COLO668 (cell line): ENCODE results near the gene STYK1.
"Not testable (repeated sequence)": the region's sequence is repeated elsewhere in the genome, so short reads cannot be mapped to it uniquely, and the experiment has no call there.

ENCODE experiments used
- DNase-seq: peaks from one replicate; lab custom pipeline; 2025; ENCODE audit not compliant: unreplicated experiment; lab: John Stamatoyannopoulos, UW

The STYK1 gene

DNA sequence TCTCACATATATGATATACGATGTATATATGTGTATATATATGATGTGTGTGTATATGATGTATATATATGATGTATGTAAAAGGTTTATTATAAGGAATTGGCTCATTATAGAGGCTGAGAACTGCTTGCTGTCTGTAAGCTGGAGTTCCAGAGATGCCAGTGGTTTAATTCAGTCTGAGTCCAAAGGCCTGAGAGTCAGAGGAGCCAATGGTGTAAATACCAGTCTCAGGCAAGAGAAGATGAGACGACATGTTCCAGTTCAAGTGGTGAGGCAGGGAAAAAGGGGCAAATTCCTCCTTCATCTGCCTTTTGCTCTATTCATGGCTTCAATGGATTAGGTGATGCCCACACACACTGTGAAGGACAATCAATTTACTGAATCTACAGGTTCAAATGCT is 17.1 kb upstream of the STYK1 start:
- DNase-seq: no peak

DNA sequence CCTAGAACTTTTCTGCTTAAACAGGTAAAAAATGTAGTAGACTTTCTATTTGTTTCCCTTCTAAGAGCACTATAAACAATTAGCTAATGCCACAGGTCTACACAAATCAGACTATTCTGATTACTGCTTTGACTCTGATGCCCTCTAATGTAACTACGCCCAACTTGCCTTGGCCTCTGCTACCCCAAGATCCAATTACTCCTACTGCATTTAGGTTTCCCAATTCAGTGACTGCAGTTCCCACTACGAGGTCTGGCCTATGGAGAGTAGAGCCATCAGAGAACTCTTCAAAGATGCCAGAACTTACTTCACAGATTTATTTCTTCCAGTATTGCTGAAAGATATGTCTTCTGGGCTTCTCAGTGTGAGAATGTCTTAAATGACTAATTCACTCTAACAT is 15.3 kb upstream of the STYK1 start:
- DNase-seq: no peak

- DNase-seq: no peak
Observed at GRCh38 chr12:10688042-10688441, 14.2 kb upstream of the STYK1 start.

GRCh38 chr12:10672231-10672868 is 1.5 kb downstream of the STYK1 start:
- no peak for DNase-seq

- no peak for DNase-seq
Observed at GRCh38 chr12:10669533-10669932, 4.3 kb downstream of the STYK1 start.

- DNase-seq: no peak
Observed at GRCh38 chr12:10668526-10668925, 5.3 kb downstream of the STYK1 start.

DNA sequence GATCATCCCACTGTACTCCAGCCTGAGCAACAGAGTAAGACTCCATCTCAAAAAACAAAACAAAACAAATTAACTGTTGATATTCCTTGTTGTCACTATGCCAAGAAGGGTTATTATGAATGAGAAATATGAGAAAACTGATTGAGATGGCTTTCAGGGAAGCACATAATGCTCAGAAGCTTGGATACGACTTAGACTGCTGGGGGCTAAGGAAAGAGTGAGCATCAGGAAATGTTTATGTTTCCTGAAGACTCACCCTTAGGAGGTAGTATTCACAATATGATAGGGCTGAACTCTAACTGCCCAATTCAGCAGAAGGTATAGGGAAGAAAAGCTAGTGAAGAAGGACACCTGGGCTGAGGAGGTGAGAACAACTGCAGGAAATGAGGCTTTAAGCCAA is 6.3 kb downstream of the STYK1 start:
- DNase-seq: no peak

DNA sequence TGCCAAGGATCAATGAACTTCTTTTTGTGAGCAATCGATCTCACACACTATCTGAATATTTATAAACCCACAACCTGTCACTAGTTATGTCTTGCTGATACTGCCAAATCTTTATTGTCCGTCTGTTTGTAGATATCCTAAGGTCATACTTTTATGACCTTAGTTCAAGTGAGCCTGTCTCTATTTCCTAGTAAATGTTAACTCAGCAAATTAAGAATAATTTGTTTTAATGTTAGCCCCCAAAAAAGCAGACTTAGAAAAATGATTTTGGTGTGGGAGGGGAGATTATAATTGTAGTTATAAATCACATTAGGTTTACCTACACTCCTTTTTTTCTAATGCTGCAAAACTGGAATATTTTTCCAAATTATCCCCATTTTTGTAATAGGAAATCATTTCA is 9.4 kb downstream of the STYK1 start:
- no peak for DNase-seq

DNA sequence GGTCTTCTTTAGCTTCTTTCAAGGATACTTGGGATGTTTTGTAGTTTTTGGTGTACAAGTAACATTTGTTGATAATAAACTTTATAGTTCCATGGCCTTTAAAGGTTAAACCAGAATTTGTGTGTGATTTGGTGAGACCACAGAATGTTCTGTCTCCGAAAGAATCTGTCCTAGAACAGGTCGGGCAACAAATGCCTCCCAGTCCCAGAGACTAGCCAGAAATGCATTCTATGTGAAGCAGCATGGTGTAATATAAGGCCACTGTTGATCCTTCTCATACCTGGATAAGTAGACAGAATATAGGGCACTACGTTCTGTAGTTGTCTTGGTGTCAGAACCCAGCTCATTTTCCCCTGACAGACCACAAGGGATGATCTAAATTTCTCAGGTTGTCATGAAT is 10.0 kb downstream of the STYK1 start:
- no peak for DNase-seq

DNA sequence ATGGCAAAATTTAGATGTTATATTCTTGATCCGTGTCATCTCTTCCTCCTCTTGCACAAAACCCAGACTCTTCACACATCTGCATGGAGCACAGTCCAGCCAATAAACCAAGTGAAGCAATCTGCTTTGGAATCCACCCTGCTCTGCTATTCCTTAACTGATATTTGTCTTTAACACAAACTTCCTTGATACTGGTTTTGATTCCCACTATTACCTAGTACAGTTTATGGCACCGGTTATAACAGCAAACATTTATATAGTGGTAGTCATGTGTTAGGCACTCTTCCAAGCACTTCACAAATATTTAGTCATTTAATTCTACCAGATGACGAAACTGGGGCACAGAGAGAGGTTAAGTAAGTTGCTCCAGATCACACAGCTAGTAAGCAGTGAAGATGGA is 12.5 kb downstream of the STYK1 start:
- no peak for DNase-seq

GRCh38 chr12:10654003-10654402 is 19.8 kb downstream of the STYK1 start:
- DNase-seq: no peak

DNA sequence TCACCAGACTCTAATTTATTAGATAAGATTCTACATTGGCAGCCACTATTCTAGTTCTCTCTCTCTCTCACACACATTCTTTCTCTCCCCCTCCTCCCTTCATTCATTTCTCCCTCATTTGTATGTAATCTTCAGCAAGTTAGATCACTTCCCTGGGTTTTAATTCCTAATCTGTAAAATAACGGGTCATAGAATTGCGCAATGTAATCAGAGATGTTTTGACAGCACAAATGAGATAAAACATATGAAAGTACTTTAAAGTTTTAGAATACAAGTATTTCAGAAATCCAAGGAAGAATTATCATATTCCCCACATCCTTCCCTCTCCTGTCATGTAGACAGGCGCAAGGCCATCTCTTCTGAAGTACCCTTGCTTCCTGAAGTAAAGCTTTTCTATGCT is 21.7 kb downstream of the STYK1 start:
- no peak for DNase-seq

DNA sequence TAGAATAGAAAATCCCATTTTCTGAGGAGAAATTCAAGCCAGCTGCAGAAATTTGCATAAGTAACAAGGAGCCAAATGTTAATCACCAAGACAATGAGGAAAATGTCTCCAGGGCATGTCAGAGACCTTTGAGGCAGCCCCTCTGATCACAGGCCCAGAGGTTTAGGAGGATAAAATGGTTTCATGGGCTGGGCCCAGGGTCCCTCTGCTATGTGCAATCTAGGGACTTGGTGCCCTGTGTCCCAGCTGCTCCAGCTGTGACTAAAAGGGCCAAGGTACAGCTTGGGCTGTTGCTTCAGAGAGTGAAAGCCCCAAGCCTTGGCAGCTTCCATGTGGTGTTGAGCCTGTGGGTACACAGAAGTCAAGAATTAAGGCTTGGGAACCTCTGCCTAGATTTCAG is 27.3 kb downstream of the STYK1 start:
- DNase-seq: not testable (repeated sequence)

- no peak for DNase-seq
Observed at GRCh38 chr12:10645910-10646309, 27.9 kb downstream of the STYK1 start.

DNA sequence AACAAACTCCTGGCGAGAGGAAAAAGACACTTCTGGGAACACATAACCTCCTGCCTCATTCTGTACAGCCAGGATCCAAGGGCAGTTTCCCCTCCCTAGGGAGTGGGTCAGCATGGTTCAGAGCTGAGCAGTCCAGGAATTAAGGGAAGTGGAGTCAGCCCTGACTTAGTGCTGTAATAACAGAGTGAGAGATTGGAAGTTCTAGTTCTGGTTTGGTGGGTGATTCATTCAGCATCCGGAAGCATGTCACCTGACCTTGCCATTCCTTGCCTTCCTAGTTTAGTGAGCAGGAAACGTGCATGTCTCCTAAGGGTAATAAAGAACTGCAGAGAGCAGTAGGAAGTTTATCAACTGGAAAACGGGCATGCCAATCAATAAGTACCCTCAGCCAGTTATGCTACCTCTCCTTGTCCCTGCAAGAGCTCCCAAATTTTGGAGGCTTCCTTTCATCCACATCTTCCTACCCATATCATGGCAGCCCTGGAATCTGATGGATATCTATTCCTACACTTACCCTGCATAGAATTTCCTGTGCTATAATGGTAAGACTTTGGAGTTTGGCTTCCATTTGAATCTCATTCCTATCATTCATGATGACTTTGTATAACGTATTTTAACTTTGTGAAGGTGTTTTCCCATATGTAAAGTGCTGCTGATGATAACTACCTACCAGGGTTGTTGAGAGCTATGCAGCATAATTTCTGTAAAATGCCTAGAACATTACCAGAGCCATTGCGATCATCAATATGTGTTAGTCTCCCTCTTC is 31.9 kb downstream of the STYK1 start:
- no peak for DNase-seq

GRCh38 chr12:10638728-10639127 is 35.1 kb downstream of the STYK1 start:
- no peak for DNase-seq

GRCh38 chr12:10636611-10637010 is 37.2 kb downstream of the STYK1 start:
- no peak for DNase-seq

GRCh38 chr12:10636124-10636523 is 37.7 kb downstream of the STYK1 start:
- DNase-seq: no peak

- no peak for DNase-seq
Observed at GRCh38 chr12:10635306-10635705, 38.5 kb downstream of the STYK1 start.

DNA sequence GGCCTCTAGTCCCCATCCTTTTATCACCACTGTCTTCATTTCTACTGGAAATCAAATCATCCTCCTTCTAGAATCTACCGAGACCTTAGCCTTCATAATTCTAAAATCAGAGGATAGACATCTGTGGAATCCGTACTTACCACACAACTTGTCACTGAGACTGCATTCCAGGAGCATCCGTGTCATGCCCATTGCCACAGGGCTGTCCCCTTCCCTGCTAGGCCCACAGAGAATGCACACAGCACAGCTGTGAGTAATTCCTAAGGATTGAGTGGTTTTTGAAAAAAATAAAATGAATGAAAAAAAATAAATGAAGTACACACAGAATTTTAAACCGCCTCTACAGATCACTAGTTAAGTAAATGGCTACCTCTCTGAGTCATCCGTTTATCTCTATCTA is 39.4 kb downstream of the STYK1 start:
- DNase-seq: no peak

DNA sequence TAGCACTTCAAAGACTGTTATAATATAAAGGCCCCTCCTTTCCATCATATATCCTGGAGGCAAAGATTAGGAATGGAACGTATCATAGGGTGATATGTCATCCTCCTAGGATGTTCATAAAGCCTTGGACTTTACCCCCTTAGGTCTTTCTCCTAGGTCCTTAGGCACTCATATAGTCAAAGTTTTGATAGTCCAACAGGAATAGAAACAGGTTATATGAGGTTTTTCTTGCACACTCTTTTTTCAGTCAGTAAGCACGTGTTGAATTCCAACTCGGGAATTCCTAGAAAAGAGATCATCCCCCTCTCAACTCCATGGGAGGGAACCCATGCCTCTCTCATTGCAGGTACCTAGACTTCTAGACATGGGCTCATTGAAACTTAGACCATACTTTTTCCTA is 40.3 kb downstream of the STYK1 start:
- DNase-seq: no peak

DNA sequence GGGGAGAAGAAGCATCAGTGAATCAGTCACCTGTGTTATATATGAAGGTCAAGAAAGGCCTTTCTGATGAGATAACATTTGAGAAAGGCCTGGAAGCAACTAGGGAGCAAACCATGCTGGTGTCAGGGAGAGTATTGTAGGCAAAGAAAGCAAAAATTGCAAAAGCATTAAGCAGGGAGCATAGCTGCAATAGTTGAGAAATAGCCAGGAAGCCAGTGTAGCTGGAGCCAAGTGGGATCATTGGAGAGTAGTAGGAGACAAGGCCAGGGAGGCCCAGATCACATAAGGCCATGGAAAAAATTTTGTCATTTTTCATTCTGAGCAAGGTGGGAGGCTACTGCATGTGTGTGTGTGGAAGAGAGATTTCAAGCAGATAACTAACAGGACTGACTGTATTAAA is 41.6 kb downstream of the STYK1 start:
- no peak for DNase-seq

- DNase-seq: no peak
Observed at GRCh38 chr12:10624605-10625004, 49.2 kb downstream of the STYK1 start.
